Psoas muscle (tissue), 8 donors: ENCODE measurements around the gene ELMO1. TPM values are rescaled to one million over a fixed set of nuclear protein-coding genes. Genes with fewer than 3 reads are reported as not detected.
A peak's percentile ranks its signal among the peaks of the same experiment; 100 is the strongest.

Experiments used
- ATAC-seq, 4 donors: fragments of 200-7000 bp; cut with Tn5 transposase; one replicate each; pipeline ENCODE4 v1.9.1; 2020; ENCODE audit warnings: moderate library complexity in 3 of 4, mild to moderate bottlenecking in 2 of 4
- DNase-seq, 2 donors: peaks; one replicate each; pipeline ENCODE4 v3.0.0-alpha.2; 2020
- H3K27ac ChIP-seq: fragments of 200-600 bp; one replicate; pipeline ENCODE4 v1.8.0; 2022
- H3K27me3 ChIP-seq, 3 donors: fragments of 200-600 bp in 1 of 3; one replicate each; pipeline versions ENCODE4 v1.6.1 to v1.8.0; 2013 to 2022; ENCODE audit warnings: low read length in 2 of 3, mild to moderate bottlenecking in 2 of 3, moderate library complexity in 1 of 3; ENCODE audit not compliant: insufficient read depth in 3 of 3
- H3K36me3 ChIP-seq, 2 donors: fragments of 200-600 bp in 1 of 2; one replicate each; pipeline versions ENCODE4 v1.6.1 to v1.8.0; 2013 to 2022; ENCODE audit warnings: low read depth in 1 of 2, mild to moderate bottlenecking in 1 of 2, moderate library complexity in 1 of 2; ENCODE audit not compliant: insufficient read depth in 1 of 2
- H3K4me1 ChIP-seq: fragments of 200-600 bp; one replicate; pipeline ENCODE4 v1.8.0; 2022
- H3K4me3 ChIP-seq: fragments of 200-600 bp; one replicate; pipeline ENCODE4 v1.8.0; 2022; ENCODE audit warnings: mild to moderate bottlenecking
- H3K9me3 ChIP-seq: fragments of 200-600 bp; one replicate; pipeline ENCODE4 v1.8.0; 2022
- CTCF ChIP-seq: fragments of 200-600 bp; IDR thresholded peaks from one replicate; pipeline ENCODE4 v1.8.0; 2022; ENCODE audit warnings: antibody characterized with exemption
- WGBS, 3 donors: extraction: QIAGEN DNeasy Blood & Tissue Kit; methylation state at CpG; one replicate each; pipeline versions ENCODE4 v1.1.6 to v1.1.7; 2013; 5-methylcytosine and 5-hydroxymethylcytosine counted together
- intact Hi-C, 2 donors: fragments of 100-400 bp; cut with DNase I; formaldehyde crosslinking; loops; one replicate each; pipeline versions ENCODE4 v1.11.0 to v1.14.2; 2022
- polyA plus RNA-seq, 3 donors: library from polyadenylated mRNA; stranded (reverse); fragments of 200-250 nt; gene quantifications; one replicate each; pipeline ENCODE4 v1.2.3, GENCODE V29; 2013
- total RNA-seq, 4 donors: library from RNA; stranded (reverse); fragmentation: NEBNext Ultra II Directional in 2 of 4; extraction: Animal tissue kit (Norgen Biotek cat#: 25700) in 2 of 4; gene quantifications; one replicate each; pipeline versions ENCODE4 v1.2.1 to v1.2.4, GENCODE V29; 2021 to 2023
- donor health status: healthy with polysubstance abuse.
- donor health status: DM: no; HTN: no; CAD: no; lungs with moderate emphysema.
- donor health status: Bipolar disorder and iron deficiency.
- donor health status: healthy.
- donor health status: DM: yes; HTN: yes; CAD: no.
- donor health status: DM: no; HTN: no; CAD: no.
- donor health status: DM: no; HTN: no; CAD: no.
- donor health status: DM: yes; HTN: yes; CAD: no.

The ELMO1 gene
- total and polyA plus RNA-seq, 7 donors, result 2.8 to 8.1 (median 6.9) TPM

- DNase-seq (peak; percentile 60 to 63), ATAC-seq (peak; percentile 69 to 96 (median 91))
- WGBS, 3 donors, result 1% methylated on average over 5 of the region's 5 CpGs
- H3K27ac ChIP-seq, result no peak overlapping the region
- H3K4me3 ChIP-seq, result no peak overlapping the region
- intact Hi-C loops, result loop anchor here in 1 of 2 donors (5.0 to 10.0 kb wide), 2 partner anchors 296 to 624 kb away; no protein-coding TSS in a partner anchor
- no peaks in the 10 kb centered on the region for H3K9me3 ChIP-seq
- peaks cover 5% of the 10 kb centered on the region for H3K4me1 ChIP-seq
- H3K36me3 ChIP-seq, result no peaks in the 10 kb centered on the region
- H3K27me3 ChIP-seq, result no peaks in the 10 kb centered on the region
- peak; percentile 21 for TF ChIP-seq CTCF
These were observed 240.1 kb downstream of the ELMO1 start for GRCh38 chr7:37208528-37208927.

DNA sequence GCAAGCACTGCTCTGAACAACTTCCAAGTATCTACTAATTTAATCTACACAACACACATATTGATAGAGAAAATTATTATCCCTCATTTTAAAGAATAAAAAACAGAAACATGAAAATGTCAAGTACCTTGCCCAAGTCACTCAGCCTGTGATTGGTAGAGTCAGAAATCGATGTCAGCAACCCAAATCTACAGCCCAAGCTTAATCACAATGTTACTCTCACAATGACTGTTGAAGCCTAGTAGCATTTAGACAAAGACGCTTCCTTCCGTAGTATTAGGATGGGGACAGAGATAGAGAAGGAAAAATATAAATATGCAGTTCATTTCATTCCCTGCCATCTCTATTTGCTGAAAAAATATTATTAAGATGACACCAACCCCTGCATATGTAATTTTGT is 242.5 kb downstream of the ELMO1 start:
- no peaks in the 10 kb centered on the region for H3K9me3 ChIP-seq
- no peak overlapping the region for H3K27ac ChIP-seq
- H3K4me3 ChIP-seq, result no peak overlapping the region
- H3K4me1 ChIP-seq, result peaks cover 8% of the 10 kb centered on the region
- 95 to 97% (median 96%) methylated on average over 3 of the region's 3 CpGs for WGBS, 3 donors
- ATAC-seq (no peak), DNase-seq (no peak)
- TF ChIP-seq CTCF, result no peak
- H3K27me3 ChIP-seq, result no peaks in the 10 kb centered on the region
- intact Hi-C loops, result loop anchor here in 1 of 2 donors (5.0 to 10.0 kb wide), 2 partner anchors 299 to 626 kb away; no protein-coding TSS in a partner anchor
- no peaks in the 10 kb centered on the region for H3K36me3 ChIP-seq

DNA sequence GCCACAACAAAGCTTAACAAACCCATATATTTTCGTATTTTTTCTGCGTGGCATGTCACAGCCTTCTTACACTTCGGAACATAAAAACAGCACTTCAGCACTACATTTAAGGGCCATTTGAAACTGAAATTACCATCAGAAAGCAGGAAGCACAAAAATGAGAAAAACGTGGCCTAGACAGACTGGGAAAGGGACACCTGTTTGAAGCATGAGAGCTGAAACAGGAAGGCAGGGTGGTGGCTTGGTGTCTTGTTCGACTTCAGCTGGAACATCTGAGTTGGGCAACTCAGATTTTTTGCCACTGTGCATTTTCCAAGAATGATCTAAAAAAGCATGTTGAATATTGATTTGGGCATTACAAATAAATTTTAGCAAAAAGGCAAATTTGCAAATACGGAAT is 243.2 kb downstream of the ELMO1 start:
- no peak overlapping the region for H3K4me3 ChIP-seq
- TF ChIP-seq CTCF, result no peak
- DNase-seq (no peak), ATAC-seq (no peak)
- no peaks in the 10 kb centered on the region for H3K27me3 ChIP-seq
- H3K4me1 ChIP-seq, result peaks cover 12% of the 10 kb centered on the region
- no peaks in the 10 kb centered on the region for H3K36me3 ChIP-seq
- no peak overlapping the region for H3K27ac ChIP-seq
- intact Hi-C loops, result loop anchor here in 1 of 2 donors (5.0 to 10.0 kb wide), 2 partner anchors 299 to 627 kb away; no protein-coding TSS in a partner anchor
- WGBS, 3 donors, result 84 to 86% (median 85%) methylated on average over 6 of the region's 6 CpGs
- no peaks in the 10 kb centered on the region for H3K9me3 ChIP-seq

- H3K27ac ChIP-seq, result no peak overlapping the region
- peaks cover 9% of the 10 kb centered on the region for H3K4me1 ChIP-seq
- H3K36me3 ChIP-seq, result no peaks in the 10 kb centered on the region
- WGBS, 3 donors, result 34 to 50% (median 42%) methylated on average over 2 of the region's 2 CpGs
- ATAC-seq, result no peak
- TF ChIP-seq CTCF, result no peak
- DNase-seq, result no peak
- intact Hi-C loops, result loop anchor here (5.0 to 10.0 kb wide), 2 partner anchors 303 to 715 kb away; no protein-coding TSS in a partner anchor
- H3K9me3 ChIP-seq, result no peaks in the 10 kb centered on the region
- no peak overlapping the region for H3K4me3 ChIP-seq
- H3K27me3 ChIP-seq, result no peaks in the 10 kb centered on the region
These were observed 246.8 kb downstream of the ELMO1 start for GRCh38 chr7:37201876-37202198.
